GM23338 (cell line): ENCODE measurements around the gene INCA1. TPM values are rescaled to one million over a fixed set of nuclear protein-coding genes. Genes with fewer than 3 reads are reported as not detected.

Experiments
- EZH2phosphoT487 ChIP-seq: fragments of 200-600 bp; sonication (generic); IDR thresholded peaks from one replicate; pipeline ENCODE4 v1.8.1; 2018; ENCODE audit warnings: antibody characterized with exemption; ENCODE audit not compliant: unreplicated experiment
- JUNB ChIP-seq: IDR thresholded peaks from one replicate; pipeline ENCODE4 v1.6.1; 2016; ENCODE audit warnings: antibody characterized with exemption; ENCODE audit not compliant: unreplicated experiment
- NANOG ChIP-seq: IDR thresholded peaks from 2 replicates; pipeline ENCODE4 v1.6.1; 2016; ENCODE audit warnings: antibody characterized with exemption, borderline replicate concordance
- POLR2AphosphoS5 ChIP-seq: IDR thresholded peaks from 2 replicates; pipeline ENCODE4 v1.6.1; 2016; ENCODE audit warnings: antibody characterized with exemption, low read depth
- STAT1 ChIP-seq: IDR thresholded peaks from one replicate; pipeline ENCODE4 v1.6.1; 2016; ENCODE audit warnings: antibody characterized with exemption; ENCODE audit not compliant: unreplicated experiment
- ZNF462 ChIP-seq: fragments of 250-450 bp; sonication (Bioruptor Pico); IDR thresholded peaks from 2 replicates; pipeline ENCODE4 v1.5.0; 2020; ENCODE audit warnings: mild to moderate bottlenecking, moderate library complexity
- polyA plus RNA-seq: library from polyadenylated mRNA; unstranded; fragments of >200 nt; fragmentation: Nextera tagmentation; extraction: Ambion mirVana; gene quantifications from 2 replicates; pipeline ENCODE4 v1.2.1, GENCODE V29; 2016
- total RNA-seq: library from RNA; depleted of rRNA; stranded (reverse); fragments of >200 nt; shearing (Covaris generic); gene quantifications from 2 replicates; pipeline ENCODE4 v1.2.3, GENCODE V29; 2014
- TF ChIP-seq, protein P1 (sequence below): IDR thresholded peaks from one replicate; pipeline ENCODE4 v1.6.1; 2018; ENCODE audit warnings: antibody characterized with exemption; ENCODE audit not compliant: unreplicated experiment

INCA1 gene
- total and polyA plus RNA-seq, 2 experiments from 2014 or later = 1.3 TPM; not detected in 1

- TF ChIP-seq ZNF462 (CRISPR knock-in tag) (no peak), JUNB (no peak), POLR2AphosphoS5 (no peak), NANOG (no peak), EZH2phosphoT487 (no peak), STAT1 (no peak)
- TF ChIP-seq, protein P1, sequence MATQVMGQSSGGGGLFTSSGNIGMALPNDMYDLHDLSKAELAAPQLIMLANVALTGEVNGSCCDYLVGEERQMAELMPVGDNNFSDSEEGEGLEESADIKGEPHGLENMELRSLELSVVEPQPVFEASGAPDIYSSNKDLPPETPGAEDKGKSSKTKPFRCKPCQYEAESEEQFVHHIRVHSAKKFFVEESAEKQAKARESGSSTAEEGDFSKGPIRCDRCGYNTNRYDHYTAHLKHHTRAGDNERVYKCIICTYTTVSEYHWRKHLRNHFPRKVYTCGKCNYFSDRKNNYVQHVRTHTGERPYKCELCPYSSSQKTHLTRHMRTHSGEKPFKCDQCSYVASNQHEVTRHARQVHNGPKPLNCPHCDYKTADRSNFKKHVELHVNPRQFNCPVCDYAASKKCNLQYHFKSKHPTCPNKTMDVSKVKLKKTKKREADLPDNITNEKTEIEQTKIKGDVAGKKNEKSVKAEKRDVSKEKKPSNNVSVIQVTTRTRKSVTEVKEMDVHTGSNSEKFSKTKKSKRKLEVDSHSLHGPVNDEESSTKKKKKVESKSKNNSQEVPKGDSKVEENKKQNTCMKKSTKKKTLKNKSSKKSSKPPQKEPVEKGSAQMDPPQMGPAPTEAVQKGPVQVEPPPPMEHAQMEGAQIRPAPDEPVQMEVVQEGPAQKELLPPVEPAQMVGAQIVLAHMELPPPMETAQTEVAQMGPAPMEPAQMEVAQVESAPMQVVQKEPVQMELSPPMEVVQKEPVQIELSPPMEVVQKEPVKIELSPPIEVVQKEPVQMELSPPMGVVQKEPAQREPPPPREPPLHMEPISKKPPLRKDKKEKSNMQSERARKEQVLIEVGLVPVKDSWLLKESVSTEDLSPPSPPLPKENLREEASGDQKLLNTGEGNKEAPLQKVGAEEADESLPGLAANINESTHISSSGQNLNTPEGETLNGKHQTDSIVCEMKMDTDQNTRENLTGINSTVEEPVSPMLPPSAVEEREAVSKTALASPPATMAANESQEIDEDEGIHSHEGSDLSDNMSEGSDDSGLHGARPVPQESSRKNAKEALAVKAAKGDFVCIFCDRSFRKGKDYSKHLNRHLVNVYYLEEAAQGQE = no peak
These were observed 56.1 kb downstream of the INCA1 start (continued) for GRCh38 chr17:4941319-4941610.
